Uterus (tissue), 4 donors: ENCODE measurements around the gene ZNF362. TPM values are rescaled to one million over a fixed set of nuclear protein-coding genes. Genes with fewer than 3 reads are reported as not detected.

ENCODE experiments used
- DNase-seq, 2 donors: peaks; one replicate each; pipeline ENCODE4 v3.0.0-alpha.2; 2019 to 2020
- H3K27ac ChIP-seq, 2 donors: fragments of 200-600 bp; sonication (generic); 1 replicate in 1 of 2; 2 replicates in 1 of 2; pipeline ENCODE4 v1.5.1; 2016 to 2018
- H3K27me3 ChIP-seq, 2 donors: fragments of 200-600 bp; sonication (generic); one replicate each; pipeline ENCODE4 v1.5.1; 2018 to 2019; ENCODE audit warnings: control low read depth in 1 of 2
- H3K36me3 ChIP-seq, 2 donors: fragments of 200-600 bp; sonication (generic); one replicate each; pipeline ENCODE4 v1.5.1; 2019; ENCODE audit warnings: control low read depth in 1 of 2
- H3K4me1 ChIP-seq, 2 donors: fragments of 200-600 bp; sonication (generic); one replicate each; pipeline ENCODE4 v1.5.1; 2018 to 2019; ENCODE audit warnings: control low read depth in 1 of 2
- H3K4me3 ChIP-seq, 2 donors: fragments of 200-600 bp; sonication (generic); 1 replicate in 1 of 2; 2 replicates in 1 of 2; pipeline ENCODE4 v1.5.1; 2018 to 2019; ENCODE audit warnings: mild to moderate bottlenecking in 1 of 2
- H3K9me3 ChIP-seq, 2 donors: fragments of 200-600 bp; sonication (generic); one replicate each; pipeline ENCODE4 v1.5.1; 2019; ENCODE audit warnings: control low read depth in 1 of 2
- POLR2A ChIP-seq, 2 donors: fragments of 450-650 bp; IDR thresholded peaks; one replicate each; pipeline ENCODE4 v1.6.1; 2016; ENCODE audit warnings: antibody characterized with exemption in 2 of 2, mild to moderate bottlenecking in 1 of 2, moderate library complexity in 1 of 2
- intact Hi-C: fragments of 100-400 bp; cut with DNase I; formaldehyde crosslinking; loops from one replicate; pipeline ENCODE4 v1.15.1; 2023; ENCODE audit warnings: low total_unique reads
- total RNA-seq, 4 donors: library from RNA; depleted of rRNA in 3 of 4; stranded (reverse); fragments of >200 nt in 3 of 4; gene quantifications; one replicate each; pipeline versions ENCODE4 v1.1.0 to v1.2.4, GENCODE V29; 2014 to 2023
- TF ChIP-seq, protein P1 (sequence below), 4 experiments: fragments of 200-600 bp in 2 of 4; fragments of 450-650 bp in 2 of 4; sonication (generic) in 2 of 4; IDR thresholded peaks; one replicate each; pipeline ENCODE4 v1.5.1; 2016 to 2019; ENCODE audit warnings: antibody characterized with exemption in 4 of 4, mild to moderate bottlenecking in 2 of 4, moderate library complexity in 1 of 4
- donor health status: DM: yes; HTN: yes; CAD: no.

Gene ZNF362
- total RNA-seq, 4 donors from 2014 or later, result 9.2 to 45.3 (median 25.8) TPM

DNA sequence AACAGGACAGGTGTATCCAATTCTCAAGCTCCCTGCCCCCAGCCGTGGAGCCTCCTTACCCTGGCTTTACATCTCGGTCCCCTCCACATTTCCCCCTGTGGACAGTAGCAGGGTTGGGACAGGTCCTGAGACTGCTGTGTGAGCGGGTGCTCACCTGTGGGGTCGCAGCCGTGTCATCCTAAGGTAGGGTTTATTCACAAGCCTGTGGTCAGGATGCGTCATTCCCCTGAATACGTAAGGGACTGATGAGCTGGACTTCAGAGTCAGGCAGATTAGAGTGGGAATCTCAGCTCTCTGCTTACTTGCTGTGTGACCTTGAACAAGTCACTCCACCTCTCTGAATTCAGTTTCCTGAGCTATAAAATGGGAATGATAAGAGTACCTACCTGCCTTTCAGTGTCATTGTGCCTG lies 17.7 kb downstream of the ZNF362 start:
- intact Hi-C loops, result no loop called here
- H3K4me3 ChIP-seq, result no peak overlapping the region
- no peaks in the 10 kb centered on the region for H3K36me3 ChIP-seq
- no peaks in the 10 kb centered on the region for H3K4me1 ChIP-seq
- TF ChIP-seq, protein P1, sequence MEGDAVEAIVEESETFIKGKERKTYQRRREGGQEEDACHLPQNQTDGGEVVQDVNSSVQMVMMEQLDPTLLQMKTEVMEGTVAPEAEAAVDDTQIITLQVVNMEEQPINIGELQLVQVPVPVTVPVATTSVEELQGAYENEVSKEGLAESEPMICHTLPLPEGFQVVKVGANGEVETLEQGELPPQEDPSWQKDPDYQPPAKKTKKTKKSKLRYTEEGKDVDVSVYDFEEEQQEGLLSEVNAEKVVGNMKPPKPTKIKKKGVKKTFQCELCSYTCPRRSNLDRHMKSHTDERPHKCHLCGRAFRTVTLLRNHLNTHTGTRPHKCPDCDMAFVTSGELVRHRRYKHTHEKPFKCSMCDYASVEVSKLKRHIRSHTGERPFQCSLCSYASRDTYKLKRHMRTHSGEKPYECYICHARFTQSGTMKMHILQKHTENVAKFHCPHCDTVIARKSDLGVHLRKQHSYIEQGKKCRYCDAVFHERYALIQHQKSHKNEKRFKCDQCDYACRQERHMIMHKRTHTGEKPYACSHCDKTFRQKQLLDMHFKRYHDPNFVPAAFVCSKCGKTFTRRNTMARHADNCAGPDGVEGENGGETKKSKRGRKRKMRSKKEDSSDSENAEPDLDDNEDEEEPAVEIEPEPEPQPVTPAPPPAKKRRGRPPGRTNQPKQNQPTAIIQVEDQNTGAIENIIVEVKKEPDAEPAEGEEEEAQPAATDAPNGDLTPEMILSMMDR (IDR thresholded peaks at IDR 0.05), result no peak
- TF ChIP-seq POLR2A (IDR thresholded peaks at IDR 0.05), result no peak
- DNase-seq, result no peak
- no peaks in the 10 kb centered on the region for H3K9me3 ChIP-seq
- H3K27me3 ChIP-seq, result no peaks in the 10 kb centered on the region
- H3K27ac ChIP-seq, result no peak overlapping the region

DNA sequence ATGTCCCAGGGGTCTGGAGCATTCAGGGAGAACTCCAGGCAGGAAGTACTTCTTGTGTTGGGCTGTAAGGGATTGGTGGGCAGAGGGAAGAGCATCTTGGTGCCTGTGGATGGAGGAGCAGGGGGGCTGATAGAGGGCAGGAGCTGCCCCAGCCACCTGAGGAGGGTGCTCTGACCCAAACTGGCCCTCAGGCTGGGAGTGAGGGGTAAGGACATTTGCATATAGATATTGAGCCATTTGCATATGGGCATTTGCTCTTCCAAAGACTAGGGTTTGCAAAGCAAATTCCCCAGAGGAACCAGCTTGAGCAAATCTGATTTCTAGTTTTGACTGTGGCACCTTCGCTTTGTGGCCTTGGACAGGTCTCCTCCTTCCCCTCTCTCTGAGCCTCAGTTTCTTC lies 18.2 kb downstream of the ZNF362 start:
- intact Hi-C loops, result no loop called here
- H3K36me3 ChIP-seq, result no peaks in the 10 kb centered on the region
- no peaks in the 10 kb centered on the region for H3K27me3 ChIP-seq
- H3K4me1 ChIP-seq, result no peaks in the 10 kb centered on the region
- H3K4me3 ChIP-seq, result no peak overlapping the region
- no peak for TF ChIP-seq POLR2A (IDR thresholded peaks at IDR 0.05)
- DNase-seq, result no peak
- no peak overlapping the region for H3K27ac ChIP-seq
- no peaks in the 10 kb centered on the region for H3K9me3 ChIP-seq

DNA sequence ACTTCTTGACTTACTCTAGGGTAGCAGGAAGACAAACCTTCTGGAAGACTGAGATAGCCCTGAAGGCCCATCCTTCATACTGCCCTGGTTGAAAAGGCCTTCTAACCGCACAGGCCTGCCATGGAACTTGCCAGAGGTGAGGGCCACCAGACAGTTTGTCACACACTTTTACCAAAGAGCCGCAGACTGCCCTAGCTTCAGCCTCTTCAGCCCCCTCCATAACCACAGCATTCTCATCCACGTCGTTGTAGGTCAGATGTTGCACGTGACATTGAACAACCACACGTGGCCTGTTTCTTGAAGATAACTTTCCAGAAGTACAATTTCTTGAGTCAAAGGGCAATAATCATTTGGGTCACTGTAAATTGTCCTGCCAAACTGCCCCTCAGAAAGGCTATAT lies 18.9 kb downstream of the ZNF362 start:
- H3K4me3 ChIP-seq, result no peak overlapping the region
- H3K36me3 ChIP-seq, result no peaks in the 10 kb centered on the region
- DNase-seq, result no peak
- no peaks in the 10 kb centered on the region for H3K4me1 ChIP-seq
- TF ChIP-seq, protein P1 (IDR thresholded peaks at IDR 0.05), result no peak
- TF ChIP-seq POLR2A (IDR thresholded peaks at IDR 0.05), result no peak
- no peaks in the 10 kb centered on the region for H3K27me3 ChIP-seq
- H3K27ac ChIP-seq, result no peak overlapping the region
- intact Hi-C loops, result no loop called here
- H3K9me3 ChIP-seq, result no peaks in the 10 kb centered on the region

DNA sequence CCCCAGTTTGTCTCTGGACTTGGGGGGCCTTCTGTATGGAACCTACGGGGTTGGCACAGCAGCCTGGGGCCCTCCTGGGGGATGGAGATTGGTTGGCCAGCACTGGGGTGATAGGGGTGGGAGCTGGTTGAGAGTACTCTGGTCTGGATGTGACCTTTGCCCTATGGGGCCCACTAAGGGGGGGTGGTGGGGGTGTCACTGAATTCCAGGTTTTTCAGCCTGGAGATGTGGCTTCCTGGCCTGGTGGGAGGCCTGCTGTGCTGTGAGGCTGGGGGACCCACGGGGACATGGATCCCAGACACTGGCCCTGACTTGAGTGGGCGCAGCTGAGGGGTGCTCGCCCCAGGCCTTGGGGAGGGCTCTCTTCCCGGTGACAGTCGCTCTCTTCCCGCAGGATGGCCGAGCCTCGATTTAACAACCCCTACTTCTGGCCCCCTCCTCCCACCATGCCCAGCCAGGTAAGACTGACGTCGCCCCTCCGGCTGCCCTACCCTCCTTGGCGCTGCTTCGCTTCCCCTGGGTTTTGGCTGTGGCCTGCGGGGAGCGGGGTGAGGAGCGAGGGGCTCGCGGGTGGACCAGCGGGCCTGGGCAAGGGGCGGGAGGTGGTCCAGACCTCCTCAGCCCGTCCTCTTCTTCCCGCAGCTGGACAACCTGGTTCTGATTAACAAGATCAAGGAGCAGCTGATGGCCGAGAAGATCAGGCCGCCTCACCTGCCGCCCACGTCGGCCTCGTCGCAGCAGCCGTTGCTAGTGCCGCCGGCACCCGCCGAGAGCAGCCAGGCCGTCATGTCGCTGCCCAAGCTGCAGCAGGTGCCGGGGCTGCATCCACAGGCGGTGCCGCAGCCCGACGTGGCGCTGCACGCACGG lies 19.6 kb downstream of the ZNF362 start:
- no peaks in the 10 kb centered on the region for H3K36me3 ChIP-seq
- H3K4me3 ChIP-seq, result no peak overlapping the region
- no peak for DNase-seq
- TF ChIP-seq, protein P1 (IDR thresholded peaks at IDR 0.05), result no peak
- no peak for TF ChIP-seq POLR2A (IDR thresholded peaks at IDR 0.05)
- H3K27ac ChIP-seq, result no peak overlapping the region
- no peaks in the 10 kb centered on the region for H3K9me3 ChIP-seq
- no peaks in the 10 kb centered on the region for H3K4me1 ChIP-seq
- H3K27me3 ChIP-seq, result no peaks in the 10 kb centered on the region
- intact Hi-C loops, result no loop called here

DNA sequence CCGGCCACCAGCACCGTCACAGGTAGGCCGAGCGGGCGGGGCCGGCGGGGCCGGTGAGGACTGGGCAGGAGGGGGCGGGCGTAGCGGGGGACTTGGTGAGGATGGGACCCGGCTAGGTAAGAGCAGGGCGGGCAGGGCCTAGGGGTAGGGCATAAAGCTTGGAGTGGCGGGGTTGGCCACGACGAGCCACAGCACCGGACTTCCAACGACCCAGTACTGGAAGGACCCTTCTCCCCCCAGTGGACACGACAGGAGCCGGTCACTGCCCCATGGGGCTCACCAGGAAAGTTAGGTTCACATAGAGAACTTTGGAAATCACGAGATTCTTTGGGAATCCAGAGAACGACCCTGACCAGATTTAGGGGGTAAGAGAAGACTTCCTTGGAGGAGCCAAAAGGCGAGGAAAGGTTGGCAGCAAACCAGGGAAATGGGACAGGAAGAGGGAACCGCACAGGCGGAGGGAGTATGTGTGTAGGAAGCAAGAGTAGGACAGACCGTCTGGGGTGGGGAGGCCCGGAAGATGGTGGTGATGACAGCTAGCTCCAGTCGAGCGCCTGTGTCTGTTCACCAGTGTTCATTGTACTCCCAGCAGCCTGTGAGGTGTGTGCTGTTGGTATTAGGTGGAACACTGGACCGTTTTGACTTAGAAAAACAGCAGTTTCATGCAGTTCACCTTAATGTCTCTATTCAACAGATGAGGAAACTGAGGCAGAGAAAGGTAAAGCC lies 20.4 kb downstream of the ZNF362 start:
- Histone ChIP-seq H3K9me3 (no peaks in the 10 kb centered on the region), H3K4me1 (no peaks in the 10 kb centered on the region), H3K36me3 (no peaks in the 10 kb centered on the region), H3K4me3 (no peak overlapping the region), H3K27ac (no peak overlapping the region), H3K27me3 (no peaks in the 10 kb centered on the region)
- DNase-seq, result no peak
- intact Hi-C loops, result no loop called here
- TF ChIP-seq POLR2A (IDR thresholded peaks at IDR 0.05), result no peak
- TF ChIP-seq, protein P1 (IDR thresholded peaks at IDR 0.05), result no peak
